NCI-H1417 treated with DMSO at 0.1 percent for 48 hours (cell line): ENCODE results near the gene GRIN3B.

Experiments used
- DNase-seq: peaks from one replicate; lab custom pipeline; 2025; lab: John Stamatoyannopoulos, UW

GRIN3B gene

DNA sequence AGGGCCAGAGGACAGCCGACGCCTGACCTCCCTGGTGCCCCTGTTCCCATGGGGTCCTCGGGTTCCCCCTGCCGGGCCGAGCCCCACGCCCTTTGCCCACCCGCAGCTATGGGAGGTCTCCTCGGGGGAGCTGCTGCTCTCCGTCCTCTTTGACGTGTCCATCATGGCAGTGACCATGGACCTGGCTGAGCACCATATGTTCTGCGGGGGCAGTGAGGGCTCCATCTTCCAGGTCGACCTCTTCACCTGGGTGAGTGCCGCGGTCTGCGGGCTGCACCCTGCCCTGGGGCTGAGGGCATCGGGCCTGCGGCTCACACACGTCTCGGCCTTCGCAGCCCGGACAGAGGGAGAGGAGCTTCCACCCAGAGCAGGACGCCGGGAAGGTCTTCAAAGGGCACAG is 9.5 kb upstream of the GRIN3B start:
- no peak for DNase-seq

DNA sequence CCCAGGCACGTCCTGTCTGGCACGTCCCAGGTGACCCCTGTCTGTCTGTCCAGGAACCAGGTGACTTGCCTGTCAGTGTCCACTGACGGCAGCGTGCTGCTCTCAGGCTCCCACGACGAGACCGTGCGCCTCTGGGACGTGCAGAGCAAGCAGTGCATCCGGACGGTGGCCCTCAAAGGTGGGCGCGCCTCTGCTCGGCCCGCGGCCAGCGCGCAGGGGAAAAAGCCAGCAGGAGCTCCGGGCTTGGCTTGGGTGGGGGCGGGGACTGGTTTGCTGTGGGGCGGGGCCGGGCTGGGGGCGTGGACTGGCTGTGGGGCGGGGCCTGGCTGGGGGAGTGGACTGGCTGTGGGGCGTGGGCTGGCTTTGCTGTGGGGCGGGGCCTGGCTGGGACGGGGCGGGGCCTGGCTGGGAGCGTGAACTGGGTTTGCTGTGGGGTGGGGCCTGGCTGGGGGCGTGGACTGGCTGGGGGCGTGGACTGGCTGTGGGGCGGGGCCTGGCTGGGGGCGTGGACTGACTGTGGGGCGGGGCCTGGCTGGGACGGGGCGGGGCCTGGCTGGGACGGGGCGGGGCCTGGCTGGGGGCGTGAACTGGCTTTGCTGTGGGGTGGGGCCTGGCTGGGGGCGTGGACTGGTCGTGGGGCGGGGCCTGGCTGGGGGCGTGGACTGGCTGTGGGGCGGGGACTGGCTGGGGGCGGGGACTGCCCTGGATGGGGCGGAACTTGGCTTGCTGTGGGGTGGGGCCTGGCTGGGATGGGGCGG is 8.9 kb upstream of the GRIN3B start:
- DNase-seq, result no peak

DNA sequence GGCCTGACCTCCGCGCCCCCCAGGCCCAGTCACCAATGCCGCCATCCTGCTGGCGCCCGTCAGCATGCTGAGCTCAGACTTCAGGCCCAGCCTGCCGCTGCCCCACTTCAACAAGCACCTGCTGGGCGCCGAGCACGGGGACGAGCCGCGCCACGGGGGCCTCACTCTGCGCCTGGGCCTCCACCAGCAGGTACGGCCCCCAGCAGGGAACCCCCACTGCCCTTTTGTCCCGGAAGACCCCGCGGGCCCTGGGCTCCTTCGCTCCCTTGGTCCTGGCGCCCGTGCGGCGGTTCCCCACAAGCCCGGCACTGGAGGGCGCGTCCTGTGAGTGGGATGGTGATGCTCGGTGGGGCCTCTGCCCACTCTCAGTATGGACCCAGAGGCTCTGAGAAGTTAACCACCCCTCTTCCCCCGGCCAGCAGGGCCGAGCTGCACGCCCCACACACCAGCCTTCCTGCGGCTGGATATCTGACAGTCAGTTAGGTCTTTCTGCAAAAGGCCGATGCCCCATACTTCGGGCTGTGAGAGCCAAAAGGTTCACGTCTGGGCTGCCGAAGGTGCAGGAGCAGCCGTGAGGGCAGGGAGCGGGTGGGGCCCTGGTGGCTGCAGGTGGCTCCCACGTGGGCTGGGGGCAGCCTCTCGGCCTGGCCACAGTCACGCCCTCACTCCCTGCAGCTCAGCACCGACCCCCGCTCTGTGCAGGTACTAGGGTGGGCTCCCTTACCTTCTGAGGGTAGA is 8.1 kb upstream of the GRIN3B start:
- no peak for DNase-seq

DNA sequence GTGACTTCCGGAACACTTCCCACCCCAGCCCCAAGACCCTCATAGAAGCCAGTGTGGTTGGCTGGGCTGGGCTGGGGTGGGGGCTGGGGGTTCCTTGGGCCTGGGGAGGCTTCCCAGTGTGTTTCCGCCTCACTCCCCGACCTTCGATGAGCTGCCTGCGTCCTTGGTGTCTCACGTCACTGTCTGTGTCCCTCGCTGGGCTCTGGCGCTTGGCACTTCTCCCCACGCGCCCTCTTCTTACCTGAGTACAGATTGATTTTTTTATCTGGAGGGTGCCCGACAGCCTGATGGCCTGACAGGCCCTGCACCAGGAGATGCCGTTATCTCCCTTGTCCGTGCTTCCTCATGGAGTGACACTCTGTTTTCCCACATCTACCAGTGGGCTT is 7.6 kb upstream of the GRIN3B start:
- no peak for DNase-seq

DNA sequence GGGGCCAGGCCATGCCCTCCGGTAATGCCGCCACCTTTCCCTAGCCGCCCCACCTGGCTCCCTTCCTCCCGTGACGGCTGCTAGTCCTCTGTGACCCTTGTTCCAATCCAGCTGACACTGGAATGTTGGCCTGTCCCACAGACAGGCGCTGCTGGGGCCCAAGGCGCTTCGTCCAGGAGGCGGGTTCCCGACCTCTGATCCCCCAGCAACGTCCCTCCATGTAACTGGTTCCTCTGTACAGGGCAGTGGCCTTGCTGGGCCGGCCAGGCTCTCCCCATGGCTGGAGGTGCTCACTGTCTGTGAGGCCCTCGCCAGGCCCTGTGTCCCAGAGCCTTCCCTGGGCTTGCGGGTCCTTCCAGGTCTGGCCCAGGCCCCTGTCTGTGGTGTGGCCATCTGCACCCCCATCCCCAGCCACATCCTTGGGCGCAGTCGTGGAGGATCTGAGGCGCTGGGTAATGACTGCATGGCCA is 6.8 kb upstream of the GRIN3B start:
- no peak for DNase-seq

DNA sequence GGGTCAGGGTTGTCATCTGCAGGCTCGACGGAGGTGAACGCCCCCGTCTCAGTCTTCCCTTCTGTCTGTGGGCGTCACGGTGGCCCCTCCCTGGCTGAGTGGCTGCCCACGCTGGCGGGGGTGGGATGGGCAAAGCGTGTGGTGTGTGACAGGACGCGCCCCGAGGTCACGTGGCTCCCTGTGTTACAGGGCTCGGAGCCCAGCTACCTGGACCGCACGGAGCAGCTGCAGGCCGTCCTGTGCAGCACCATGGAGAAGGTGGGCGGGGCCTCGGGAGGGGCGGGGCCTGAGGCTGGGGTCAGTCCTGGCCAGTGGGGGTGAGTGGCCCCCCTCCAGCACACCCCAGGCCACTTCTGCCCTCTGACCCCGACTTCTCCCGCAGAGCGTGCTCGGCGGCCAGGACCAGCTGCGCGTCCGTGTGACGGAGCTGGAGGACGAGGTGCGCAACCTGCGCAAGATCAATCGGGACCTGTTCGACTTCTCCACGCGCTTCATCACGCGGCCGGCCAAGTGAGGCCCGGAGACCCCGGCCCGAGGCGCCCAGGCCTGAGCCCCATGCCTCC is 6.3 kb upstream of the GRIN3B start:
- DNase-seq, result no peak

DNA sequence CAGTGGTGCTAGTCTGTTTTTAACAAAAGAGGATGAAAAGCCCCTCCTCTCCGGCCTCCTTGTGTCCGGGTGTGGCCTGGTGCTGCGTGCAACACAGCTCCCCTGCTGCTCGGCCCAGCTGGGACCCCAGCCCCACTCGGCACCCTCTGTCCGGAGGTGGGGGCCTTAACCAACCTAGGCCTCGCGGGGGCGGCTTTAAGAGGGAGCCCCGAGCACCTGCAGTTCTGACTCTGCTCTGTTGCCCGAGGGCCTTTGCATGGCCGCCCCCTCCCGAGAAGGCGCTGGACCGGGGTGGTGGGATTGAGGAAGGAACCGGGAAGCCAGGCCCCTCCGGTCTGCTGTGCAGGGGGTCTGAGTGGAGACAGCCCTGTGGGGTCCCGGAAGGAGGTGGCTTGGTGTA is 5.7 kb upstream of the GRIN3B start:
- no peak for DNase-seq

DNA sequence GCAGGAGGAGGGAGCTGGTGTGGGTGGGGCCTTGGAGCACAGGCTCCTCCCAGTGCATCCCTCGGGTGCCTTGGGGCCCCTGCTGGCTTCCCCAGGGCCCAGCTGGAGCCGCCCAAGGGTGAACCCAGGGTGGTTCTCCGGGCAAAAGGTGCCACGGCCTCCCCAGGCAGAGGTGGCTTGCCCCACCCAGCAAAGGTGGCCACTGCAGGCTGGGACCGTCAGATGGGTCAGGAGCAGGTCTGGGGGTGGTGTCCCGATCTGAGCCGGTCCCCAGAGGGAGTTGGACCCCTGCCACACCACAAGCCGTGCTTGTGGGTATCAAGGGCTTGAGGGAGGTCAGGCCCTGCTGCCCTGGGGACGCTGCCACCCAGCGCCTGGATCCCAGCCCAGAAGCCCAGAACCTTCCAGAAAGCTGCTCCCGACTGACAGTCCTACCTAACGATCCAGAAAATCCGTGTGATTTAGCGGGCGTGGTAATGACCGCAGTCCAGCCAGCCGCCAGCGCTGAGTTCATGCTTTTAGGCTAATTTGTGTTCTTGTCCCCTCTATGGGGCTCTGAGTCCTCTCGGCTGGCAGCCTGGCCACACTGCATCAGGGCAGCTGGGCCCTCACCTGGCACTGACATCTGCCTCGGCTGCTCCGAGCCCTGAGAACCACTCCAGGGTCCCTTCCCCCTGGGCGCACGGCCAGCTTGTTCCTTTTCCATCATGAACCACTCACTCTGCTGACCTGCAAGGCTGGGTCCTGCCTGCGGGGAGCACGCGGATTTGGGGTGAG is 5.0 kb upstream of the GRIN3B start:
- DNase-seq, result no peak

DNA sequence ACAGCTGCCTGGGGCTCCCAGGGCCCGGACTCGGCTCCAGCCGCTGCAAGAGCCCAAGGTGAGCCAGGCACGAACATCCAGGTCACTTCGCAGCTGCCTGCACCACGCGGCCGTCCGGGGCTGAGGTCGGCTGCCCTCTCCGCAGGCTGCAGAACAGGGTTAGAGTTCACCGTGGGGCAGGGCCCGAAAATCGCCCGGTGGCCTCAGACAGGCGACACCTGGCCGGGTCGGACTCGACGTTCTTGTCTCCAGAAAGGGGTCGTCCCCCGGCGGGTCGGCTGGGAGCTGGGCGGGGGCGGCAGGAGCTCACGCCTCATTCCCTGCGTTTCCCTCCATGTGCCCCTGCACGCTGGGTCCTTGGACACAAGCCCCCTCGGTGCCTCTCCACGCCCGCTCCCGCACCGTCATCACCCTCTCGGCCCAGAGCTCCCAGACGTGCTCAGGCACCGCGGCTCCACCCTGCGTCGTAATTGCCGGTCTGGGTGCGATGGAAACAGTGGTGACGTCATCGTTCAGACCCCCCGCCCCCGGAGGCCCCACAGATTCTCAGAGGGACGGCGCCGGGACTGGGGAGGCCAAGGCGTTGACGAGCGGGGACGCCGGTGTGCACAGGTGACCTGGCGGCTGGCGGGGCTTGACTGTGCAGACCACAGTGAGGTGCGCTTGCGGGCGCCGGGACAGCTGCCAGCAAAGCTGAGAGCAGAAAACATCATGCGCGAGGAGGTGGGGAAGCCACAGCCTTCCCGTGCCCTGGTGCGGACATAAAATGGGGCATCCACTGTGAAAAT is 4.0 kb upstream of the GRIN3B start:
- DNase-seq, result peak; percentile 48

DNA sequence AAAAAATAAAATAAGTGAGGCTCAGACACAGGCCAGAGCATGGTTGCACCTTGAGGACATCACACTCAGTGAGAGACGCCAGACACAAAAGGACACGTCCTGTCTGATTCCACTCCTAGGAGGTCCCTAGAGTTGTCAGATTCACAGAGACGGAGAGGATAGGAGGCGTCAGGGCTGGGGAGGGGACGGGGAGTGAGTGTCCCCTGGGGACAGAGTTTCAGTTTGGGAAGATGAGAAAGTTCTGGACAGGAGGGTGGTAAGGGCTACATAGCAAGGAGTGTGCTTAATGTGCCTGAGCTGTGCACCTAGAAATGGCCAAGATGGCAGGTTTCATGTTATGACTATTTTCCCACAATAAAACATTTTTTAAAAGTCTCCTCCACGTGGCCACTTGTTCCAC is 2.2 kb upstream of the GRIN3B start:
- no peak for DNase-seq

DNA sequence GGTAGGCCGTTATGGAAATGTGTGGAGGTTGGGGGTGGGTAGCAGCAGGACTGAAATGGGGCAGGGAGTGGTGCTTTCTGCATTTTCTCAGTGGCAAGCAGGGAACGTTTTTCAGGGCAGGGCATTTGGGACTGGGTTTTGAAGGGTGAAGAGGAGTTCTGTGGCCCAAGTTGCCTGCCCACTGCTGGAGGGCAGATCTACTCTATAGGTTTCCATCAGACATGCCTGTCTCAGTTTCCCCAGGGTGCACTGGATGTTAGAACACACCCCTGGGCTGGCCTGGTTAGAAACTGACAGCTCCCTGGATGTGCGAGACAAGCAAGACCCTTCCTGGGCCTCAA is 870 bp upstream of the GRIN3B start:
- no peak for DNase-seq

DNA sequence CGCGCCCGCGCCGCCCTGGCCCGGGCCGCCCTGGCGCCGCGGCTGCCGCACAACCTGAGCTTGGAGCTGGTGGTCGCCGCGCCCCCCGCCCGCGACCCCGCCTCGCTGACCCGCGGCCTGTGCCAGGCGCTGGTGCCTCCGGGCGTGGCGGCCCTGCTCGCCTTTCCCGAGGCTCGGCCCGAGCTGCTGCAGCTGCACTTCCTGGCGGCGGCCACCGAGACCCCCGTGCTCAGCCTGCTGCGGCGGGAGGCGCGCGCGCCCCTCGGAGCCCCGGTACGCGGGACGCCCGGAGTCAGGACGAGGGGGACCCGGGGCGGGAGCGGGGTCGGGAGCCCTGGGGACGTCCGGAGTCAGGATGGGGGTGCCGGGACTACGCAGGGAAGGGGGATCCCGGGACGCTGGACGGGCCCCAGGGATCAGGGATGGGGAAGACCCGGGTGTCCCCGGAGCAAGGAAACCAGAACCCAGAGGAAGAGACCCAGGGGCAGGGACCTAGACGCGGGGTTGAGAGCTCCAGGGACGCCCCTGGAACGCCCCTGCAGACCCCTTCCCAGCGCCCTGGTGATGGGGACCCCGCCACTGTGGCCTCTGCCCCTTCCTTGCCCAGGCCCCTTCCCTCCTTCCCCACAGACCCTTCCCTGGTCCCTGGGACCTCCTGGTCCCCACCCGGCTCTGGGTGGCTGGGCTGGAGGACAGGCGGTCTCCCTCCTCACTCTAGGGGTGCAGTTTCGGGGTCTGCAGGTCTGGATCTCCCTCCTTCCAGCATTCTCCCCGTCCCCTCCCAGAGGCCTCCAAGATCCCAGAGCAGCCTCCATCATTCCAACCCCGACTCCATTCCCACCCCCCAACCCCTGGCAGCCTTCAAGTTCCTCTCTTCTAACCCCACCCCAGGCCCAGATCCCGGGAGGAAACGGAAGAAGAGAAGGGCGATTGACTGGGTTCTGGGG is 645 bp downstream of the GRIN3B start:
- DNase-seq, result no peak

DNA sequence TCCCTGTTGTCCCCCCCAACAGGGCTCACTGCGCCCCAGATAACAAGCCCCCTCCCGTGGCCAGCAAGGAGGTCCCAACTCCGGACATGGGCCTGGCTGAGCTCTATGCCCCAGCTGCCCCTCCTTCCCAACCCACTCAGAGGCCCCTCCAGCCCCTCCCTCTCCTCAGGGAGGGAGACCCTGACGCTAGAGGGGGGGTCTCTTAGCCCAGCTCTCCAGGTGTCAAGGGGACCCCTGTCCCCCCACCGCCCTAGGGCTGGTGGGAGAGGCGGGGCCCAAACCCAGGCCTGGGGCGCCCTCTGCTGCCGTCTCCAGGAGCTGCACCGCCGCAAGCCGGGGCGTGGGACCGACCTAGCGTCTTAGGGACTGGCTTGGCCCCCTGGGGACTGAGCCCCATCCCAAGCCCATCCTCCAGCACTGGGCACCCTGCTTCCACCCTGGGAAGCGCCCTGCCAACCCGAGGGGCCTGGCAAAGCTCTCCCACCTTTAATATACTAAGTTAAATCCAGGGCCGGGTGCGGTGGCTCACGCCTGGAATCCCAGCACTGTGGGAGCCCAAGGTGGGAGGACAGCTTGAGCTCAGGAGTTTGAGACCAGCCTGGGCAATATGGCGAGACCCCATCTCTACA is 1.4 kb downstream of the GRIN3B start:
- no peak for DNase-seq

DNA sequence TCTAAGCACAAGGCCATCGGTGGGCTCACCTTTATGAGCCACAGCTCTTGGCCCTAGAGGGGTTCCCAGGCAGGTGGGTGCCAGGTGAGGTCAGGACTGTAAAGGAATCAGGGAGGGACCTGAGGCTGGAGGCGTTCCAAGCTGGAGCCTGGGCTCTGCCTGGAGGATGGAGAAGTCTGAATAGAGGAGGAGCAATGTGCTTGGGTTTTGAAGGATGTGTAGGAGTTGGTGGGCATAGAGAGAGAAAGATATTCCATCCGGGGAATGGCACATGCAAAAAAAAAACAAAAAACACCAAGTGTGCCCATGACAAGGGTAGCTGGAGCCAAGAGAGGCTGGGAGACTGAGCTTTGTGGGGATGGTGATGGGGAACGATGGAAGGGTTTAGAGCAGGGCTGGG is 2.4 kb downstream of the GRIN3B start:
- no peak for DNase-seq

DNA sequence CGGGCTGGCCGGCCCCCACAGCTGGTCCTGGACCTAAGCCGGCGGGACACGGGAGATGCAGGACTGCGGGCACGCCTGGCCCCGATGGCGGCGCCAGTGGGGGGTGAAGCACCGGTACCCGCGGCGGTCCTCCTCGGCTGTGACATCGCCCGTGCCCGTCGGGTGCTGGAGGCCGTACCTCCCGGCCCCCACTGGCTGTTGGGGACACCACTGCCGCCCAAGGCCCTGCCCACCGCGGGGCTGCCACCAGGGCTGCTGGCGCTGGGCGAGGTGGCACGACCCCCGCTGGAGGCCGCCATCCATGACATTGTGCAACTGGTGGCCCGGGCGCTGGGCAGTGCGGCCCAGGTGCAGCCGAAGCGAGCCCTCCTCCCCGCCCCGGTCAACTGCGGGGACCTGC is 3.1 kb downstream of the GRIN3B start:
- DNase-seq, result no peak

DNA sequence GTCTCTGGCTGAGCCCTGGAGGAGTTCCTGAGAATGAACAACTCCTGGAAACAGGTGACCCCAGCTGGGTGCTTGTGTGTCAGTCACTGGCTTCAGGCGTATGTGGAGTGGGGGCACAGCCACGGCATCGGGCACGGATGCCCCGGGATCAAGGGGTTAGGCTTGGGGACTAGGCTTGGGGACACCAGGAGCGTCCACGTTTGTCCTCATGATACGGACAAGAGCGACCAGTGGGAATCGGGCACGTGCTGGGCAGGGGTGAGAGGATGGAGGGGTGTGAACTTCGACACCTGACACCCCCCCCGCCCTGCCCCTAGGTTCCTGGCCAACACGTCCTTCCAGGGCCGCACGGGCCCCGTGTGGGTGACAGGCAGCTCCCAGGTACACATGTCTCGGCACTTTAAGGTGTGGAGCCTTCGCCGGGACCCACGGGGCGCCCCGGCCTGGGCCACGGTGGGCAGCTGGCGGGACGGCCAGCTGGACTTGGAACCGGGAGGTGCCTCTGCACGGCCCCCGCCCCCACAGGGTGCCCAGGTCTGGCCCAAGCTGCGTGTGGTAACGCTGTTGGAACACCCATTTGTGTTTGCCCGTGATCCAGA is 4.1 kb downstream of the GRIN3B start:
- no peak for DNase-seq

DNA sequence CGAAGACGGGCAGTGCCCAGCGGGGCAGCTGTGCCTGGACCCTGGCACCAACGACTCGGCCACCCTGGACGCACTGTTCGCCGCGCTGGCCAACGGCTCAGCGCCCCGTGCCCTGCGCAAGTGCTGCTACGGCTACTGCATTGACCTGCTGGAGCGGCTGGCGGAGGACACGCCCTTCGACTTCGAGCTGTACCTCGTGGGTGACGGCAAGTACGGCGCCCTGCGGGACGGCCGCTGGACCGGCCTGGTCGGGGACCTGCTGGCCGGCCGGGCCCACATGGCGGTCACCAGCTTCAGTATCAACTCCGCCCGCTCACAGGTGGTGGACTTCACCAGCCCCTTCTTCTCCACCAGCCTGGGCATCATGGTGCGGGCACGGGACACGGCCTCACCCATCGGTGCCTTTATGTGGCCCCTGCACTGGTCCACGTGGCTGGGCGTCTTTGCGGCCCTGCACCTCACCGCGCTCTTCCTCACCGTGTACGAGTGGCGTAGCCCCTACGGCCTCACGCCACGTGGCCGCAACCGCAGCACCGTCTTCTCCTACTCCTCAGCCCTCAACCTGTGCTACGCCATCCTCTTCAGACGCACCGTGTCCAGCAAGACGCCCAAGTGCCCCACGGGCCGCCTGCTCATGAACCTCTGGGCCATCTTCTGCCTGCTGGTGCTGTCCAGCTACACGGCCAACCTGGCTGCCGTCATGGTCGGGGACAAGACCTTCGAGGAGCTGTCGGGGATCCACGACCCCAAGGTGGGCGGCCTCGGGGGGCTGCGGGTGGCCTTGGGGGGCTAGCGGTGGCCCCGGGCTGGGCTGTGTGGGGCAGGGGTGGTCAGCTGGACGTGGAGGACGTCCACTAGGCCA is 4.8 kb downstream of the GRIN3B start:
- no peak for DNase-seq

DNA sequence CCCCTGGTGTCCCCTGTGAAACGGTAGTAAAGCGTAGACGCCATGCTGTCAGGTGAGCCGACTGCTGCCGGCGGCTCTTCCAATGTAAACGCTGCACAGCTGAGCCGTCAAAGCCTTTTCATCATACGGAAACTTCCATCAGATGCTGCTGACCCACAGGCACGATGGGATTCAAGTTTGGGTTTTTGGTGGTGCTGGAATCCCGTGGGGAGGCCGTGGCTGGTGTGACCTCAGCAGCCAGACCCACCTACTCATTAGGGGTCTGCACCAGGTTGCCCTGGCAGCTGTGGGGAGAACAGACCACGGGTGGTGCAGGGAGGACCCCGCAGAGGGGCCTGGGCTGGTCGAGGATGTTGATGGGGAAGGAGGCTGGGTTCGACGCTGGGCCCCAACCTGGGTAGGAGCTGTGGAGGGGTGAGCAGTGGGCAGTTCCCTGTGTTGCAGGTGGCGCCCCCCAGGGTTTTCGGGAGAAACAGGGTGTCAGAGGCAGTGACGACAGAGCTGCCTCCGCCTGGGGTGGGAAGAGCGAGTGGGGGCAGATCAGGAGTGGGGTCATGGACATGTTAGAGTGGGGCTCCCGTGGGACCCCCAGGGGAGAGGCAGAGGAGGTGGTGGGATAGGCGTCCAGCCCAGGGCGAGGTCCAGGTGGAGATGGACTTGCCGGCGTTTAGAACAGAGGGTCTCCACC is 6.6 kb downstream of the GRIN3B start:
- DNase-seq, result no peak
